GM19238 (cell line): ENCODE results near the gene KCNJ6.
A peak's percentile ranks its signal among the peaks of the same experiment; 100 is the strongest.
"Not testable (repeated sequence)": the region's sequence is repeated elsewhere in the genome, so short reads cannot be mapped to it uniquely, and the experiment has no call there.

Source experiments
- DNase-seq: peaks from one replicate; pipeline ENCODE4 v3.0.0; 2011; ENCODE audit warnings: low spot score; ENCODE audit not compliant: insufficient read length

KCNJ6 gene

GRCh38 chr21:37684115-37684493 is 232.2 kb downstream of the KCNJ6 start:
- DNase-seq = no peak

GRCh38 chr21:37683396-37684114 is 232.7 kb downstream of the KCNJ6 start:
- no peak for DNase-seq

- DNase-seq = no peak
Measured at GRCh38 chr21:37682966-37683365, 233.3 kb downstream of the KCNJ6 start.

GRCh38 chr21:37677006-37677405 is 239.3 kb downstream of the KCNJ6 start:
- DNase-seq = no peak

- peak; percentile 32 for DNase-seq
Measured at GRCh38 chr21:37675202-37675801, 241.0 kb downstream of the KCNJ6 start.

- DNase-seq = no peak
Measured at GRCh38 chr21:37673801-37674575, 242.3 kb downstream of the KCNJ6 start.

- DNase-seq = no peak
Measured at GRCh38 chr21:37671381-37671780, 244.9 kb downstream of the KCNJ6 start.

GRCh38 chr21:37670883-37671282 is 245.4 kb downstream of the KCNJ6 start:
- no peak for DNase-seq

GRCh38 chr21:37669249-37669648 is 247.0 kb downstream of the KCNJ6 start:
- DNase-seq = no peak

- DNase-seq = no peak
Measured at GRCh38 chr21:37668462-37669239, 247.6 kb downstream of the KCNJ6 start.

- no peak for DNase-seq
Measured at GRCh38 chr21:37667380-37667779, 248.9 kb downstream of the KCNJ6 start.

GRCh38 chr21:37665230-37666024 is 250.8 kb downstream of the KCNJ6 start:
- DNase-seq = no peak

GRCh38 chr21:37662227-37662626 is 254.0 kb downstream of the KCNJ6 start:
- DNase-seq = not testable (repeated sequence)

- no peak for DNase-seq
Measured at GRCh38 chr21:37660709-37661108, 255.5 kb downstream of the KCNJ6 start.

- DNase-seq = no peak
Measured at GRCh38 chr21:37659874-37660273, 256.4 kb downstream of the KCNJ6 start.

GRCh38 chr21:37658817-37659458 is 257.3 kb downstream of the KCNJ6 start:
- DNase-seq = no peak

- no peak for DNase-seq
Measured at GRCh38 chr21:37658121-37658816, 258.0 kb downstream of the KCNJ6 start.

GRCh38 chr21:37656899-37657298 is 259.4 kb downstream of the KCNJ6 start:
- DNase-seq = no peak

GRCh38 chr21:37655611-37656300 is 260.5 kb downstream of the KCNJ6 start:
- no peak for DNase-seq
